ENCODE results near the gene MAP2K6. TPM values are rescaled to one million over a fixed set of nuclear protein-coding genes. Genes with fewer than 3 reads are reported as not detected.

The MAP2K6 gene
- total RNA-seq, 1 experiment from 2014 or later: 43.0 TPM

GRCh38 chr17:69448431-69449102 lies 34.1 kb downstream of the MAP2K6 start (continued):
- no peak for TF ChIP-seq ARID4B (CRISPR knock-in tag; IDR thresholded peaks at IDR 0.05; ENCODE audit: borderline replicate concordance)
- no peak for TF ChIP-seq NFYB (CRISPR knock-in tag; conservative IDR thresholded peaks at IDR 0.05; ENCODE audit: low read depth)
- no peak for TF ChIP-seq ZNF138 (CRISPR knock-in tag; conservative IDR thresholded peaks at IDR 0.05)
- TF ChIP-seq PREB (CRISPR knock-in tag; IDR thresholded peaks at IDR 0.05; ENCODE audit: borderline replicate concordance): no peak
- TF ChIP-seq ZNF121 (CRISPR knock-in tag; IDR thresholded peaks at IDR 0.05): peak; percentile 85
- TF ChIP-seq SOX15 (CRISPR knock-in tag; IDR thresholded peaks at IDR 0.05): no peak
- peak; percentile 51; the same call in 1 of the 2 replicates for TF ChIP-seq SP1 (CRISPR knock-in tag; conservative IDR thresholded peaks at IDR 0.05)
- TF ChIP-seq OVOL2 (CRISPR knock-in tag; IDR thresholded peaks at IDR 0.05; ENCODE audit: borderline replicate concordance): no peak
- peak; percentile 30; the same call in 1 of the 2 replicates for TF ChIP-seq MYBL2 (CRISPR knock-in tag; IDR thresholded peaks at IDR 0.05)
- 0 out of 2 replicates have a peak, but pooled peaks have one; percentile 59 for TF ChIP-seq GTF2I (CRISPR knock-in tag; conservative IDR thresholded peaks at IDR 0.05)
- 0 out of 2 replicates have a peak, but pooled peaks have one; percentile 16 for TF ChIP-seq CREM (CRISPR knock-in tag; IDR thresholded peaks at IDR 0.05)
- peak; percentile 78 for TF ChIP-seq ZNF423 (CRISPR knock-in tag; IDR thresholded peaks at IDR 0.05)
- no peak for TF ChIP-seq STAT6 (CRISPR knock-in tag; conservative IDR thresholded peaks at IDR 0.05; ENCODE audit: low read depth)
- TF ChIP-seq CTCF (IDR thresholded peaks at IDR 0.05): no peak
- TF ChIP-seq AR (CRISPR knock-in tag; IDR thresholded peaks at IDR 0.05): no peak
- no peak for TF ChIP-seq SMAD3 (CRISPR knock-in tag; IDR thresholded peaks at IDR 0.05; ENCODE audit: borderline replicate concordance)
- peak; percentile 29; the same call in 1 of the 2 replicates for TF ChIP-seq ZBTB21 (CRISPR knock-in tag; IDR thresholded peaks at IDR 0.05; ENCODE audit: borderline replicate concordance)
- TF ChIP-seq TEAD1 (CRISPR knock-in tag; IDR thresholded peaks at IDR 0.05): 0 out of 2 replicates have a peak, but pooled peaks have one; percentile 56
- no peak for TF ChIP-seq E2F5 (CRISPR knock-in tag; IDR thresholded peaks at IDR 0.05)
- TF ChIP-seq NFE2L1 (CRISPR knock-in tag; IDR thresholded peaks at IDR 0.05): no peak
- TF ChIP-seq ETV6 (CRISPR knock-in tag; IDR thresholded peaks at IDR 0.05): peak; percentile 53; the same call in 1 of the 2 replicates
